ENCODE results near the gene IL17B. TPM values are rescaled to one million over a fixed set of nuclear protein-coding genes. Genes with fewer than 3 reads are reported as not detected.

The IL17B gene
- total and polyA plus RNA-seq, 9 of the 15 experiments (the other 6 are each of a cell fraction or from before 2014, with no cell fraction given): 0.28 to 2.6 (median 0.53) TPM; not detected in 2

DNA sequence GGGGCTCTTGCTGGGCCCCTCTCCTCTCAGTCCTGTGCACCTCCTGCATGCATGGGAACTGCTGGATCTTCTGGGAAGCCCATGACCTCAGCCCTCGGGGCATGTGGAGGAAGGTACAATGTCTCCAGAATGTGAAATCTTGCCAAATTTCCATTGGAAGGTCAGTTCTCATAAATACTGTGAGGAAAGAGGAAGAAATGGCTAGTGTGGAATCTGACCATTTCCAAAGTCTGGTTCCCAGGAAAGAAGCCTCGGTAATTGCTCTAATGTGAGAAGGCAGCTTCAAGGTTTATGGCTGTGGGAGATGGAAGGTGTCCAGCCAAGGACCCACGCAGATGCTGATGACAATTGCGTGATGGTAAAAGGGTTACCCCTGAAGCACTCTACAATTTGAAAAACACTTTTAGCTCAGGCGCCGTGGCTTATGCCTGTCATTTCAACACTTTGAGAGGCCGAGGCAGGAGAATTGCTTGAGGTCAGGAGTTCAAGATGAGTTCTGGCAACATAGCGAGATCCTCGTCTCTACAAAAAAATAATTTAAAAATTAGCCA, 8.1 kb upstream of the IL17B start (continued):
- TF ChIP-seq RBM39 (optimal IDR thresholded peaks at IDR 0.05; ENCODE audit: low read depth, low read length) (no peak), JUNB (CRISPR knock-in tag; conservative IDR thresholded peaks at IDR 0.05) (no peak), ZNF143 (CRISPR knock-in tag; IDR thresholded peaks at IDR 0.05) (no peak), CAMTA2 (CRISPR knock-in tag; conservative IDR thresholded peaks at IDR 0.05) (no peak), SNRNP70 (optimal IDR thresholded peaks at IDR 0.05; ENCODE audit: low read depth, low read length) (no peak), SRSF9 (IDR thresholded peaks at IDR 0.05; ENCODE audit: borderline replicate concordance, low read depth, low read length) (no peak)
- TF ChIP-seq, protein P1, sequence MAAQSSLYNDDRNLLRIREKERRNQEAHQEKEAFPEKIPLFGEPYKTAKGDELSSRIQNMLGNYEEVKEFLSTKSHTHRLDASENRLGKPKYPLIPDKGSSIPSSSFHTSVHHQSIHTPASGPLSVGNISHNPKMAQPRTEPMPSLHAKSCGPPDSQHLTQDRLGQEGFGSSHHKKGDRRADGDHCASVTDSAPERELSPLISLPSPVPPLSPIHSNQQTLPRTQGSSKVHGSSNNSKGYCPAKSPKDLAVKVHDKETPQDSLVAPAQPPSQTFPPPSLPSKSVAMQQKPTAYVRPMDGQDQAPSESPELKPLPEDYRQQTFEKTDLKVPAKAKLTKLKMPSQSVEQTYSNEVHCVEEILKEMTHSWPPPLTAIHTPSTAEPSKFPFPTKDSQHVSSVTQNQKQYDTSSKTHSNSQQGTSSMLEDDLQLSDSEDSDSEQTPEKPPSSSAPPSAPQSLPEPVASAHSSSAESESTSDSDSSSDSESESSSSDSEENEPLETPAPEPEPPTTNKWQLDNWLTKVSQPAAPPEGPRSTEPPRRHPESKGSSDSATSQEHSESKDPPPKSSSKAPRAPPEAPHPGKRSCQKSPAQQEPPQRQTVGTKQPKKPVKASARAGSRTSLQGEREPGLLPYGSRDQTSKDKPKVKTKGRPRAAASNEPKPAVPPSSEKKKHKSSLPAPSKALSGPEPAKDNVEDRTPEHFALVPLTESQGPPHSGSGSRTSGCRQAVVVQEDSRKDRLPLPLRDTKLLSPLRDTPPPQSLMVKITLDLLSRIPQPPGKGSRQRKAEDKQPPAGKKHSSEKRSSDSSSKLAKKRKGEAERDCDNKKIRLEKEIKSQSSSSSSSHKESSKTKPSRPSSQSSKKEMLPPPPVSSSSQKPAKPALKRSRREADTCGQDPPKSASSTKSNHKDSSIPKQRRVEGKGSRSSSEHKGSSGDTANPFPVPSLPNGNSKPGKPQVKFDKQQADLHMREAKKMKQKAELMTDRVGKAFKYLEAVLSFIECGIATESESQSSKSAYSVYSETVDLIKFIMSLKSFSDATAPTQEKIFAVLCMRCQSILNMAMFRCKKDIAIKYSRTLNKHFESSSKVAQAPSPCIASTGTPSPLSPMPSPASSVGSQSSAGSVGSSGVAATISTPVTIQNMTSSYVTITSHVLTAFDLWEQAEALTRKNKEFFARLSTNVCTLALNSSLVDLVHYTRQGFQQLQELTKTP (IDR thresholded peaks at IDR 0.05; ENCODE audit: low read depth in 1 of 2, partially characterized antibody in 2 of 2): no peak

Measured in K562 (cell line).